CD4-positive, CD25-positive, alpha-beta regulatory T cell (primary cell): ENCODE measurements around the gene ANTXR2. TPM values are rescaled to one million over a fixed set of nuclear protein-coding genes. Genes with fewer than 3 reads are reported as not detected.
A peak's percentile ranks its signal among the peaks of the same experiment; 100 is the strongest.
"Not testable (repeated sequence)": the region's sequence is repeated elsewhere in the genome, so short reads cannot be mapped to it uniquely, and the experiment has no call there.

Experiments used
- ATAC-seq, 2 donors: fragments of 150-1000 bp; cut with Tn5 transposase; one replicate each; pipeline ENCODE4 v1.10.0; 2021; ENCODE audit warnings: low read depth in 2 of 2, moderate number of reproducible peaks in 2 of 2, moderate library complexity in 1 of 2
- DNase-seq, 3 donors: peaks; one replicate each; pipeline versions ENCODE4 v3.0.0 to v3.0.0-alpha.2; 2012 to 2022; ENCODE audit warnings: mixed read lengths in 1 of 3
- H3K27ac ChIP-seq: one replicate; pipeline ENCODE4 v1.7.0; 2013; ENCODE audit warnings: mild to moderate bottlenecking, low read length; ENCODE audit not compliant: insufficient read depth, poor library complexity, severe bottlenecking
- H3K27me3 ChIP-seq: one replicate; pipeline ENCODE4 v1.7.0; 2013; ENCODE audit warnings: low read length; ENCODE audit not compliant: control insufficient read depth, insufficient read depth
- H3K36me3 ChIP-seq: one replicate; pipeline ENCODE4 v1.7.0; 2013; ENCODE audit warnings: mild to moderate bottlenecking, low read length, moderate library complexity; ENCODE audit not compliant: control insufficient read depth, insufficient read depth
- H3K4me1 ChIP-seq: 2 replicates; pipeline ENCODE4 v1.7.0; 2013; ENCODE audit warnings: mild to moderate bottlenecking, low read length; ENCODE audit not compliant: insufficient read depth, control insufficient read depth, poor library complexity, severe bottlenecking
- H3K4me3 ChIP-seq: one replicate; pipeline ENCODE4 v1.7.0; 2013; ENCODE audit warnings: low read depth, mild to moderate bottlenecking, low read length, moderate library complexity
- H3K9me3 ChIP-seq, 2 experiments: 1 replicate in 1 of 2; 2 replicates in 1 of 2; pipeline ENCODE4 v1.7.0; 2013; ENCODE audit warnings: low read length in 2 of 2, mild to moderate bottlenecking in 1 of 2, moderate library complexity in 1 of 2; ENCODE audit not compliant: control insufficient read depth in 2 of 2
- H3K27ac Mint-ChIP-seq, 3 donors: one replicate each; pipeline ENCODE4 v1.8.0; 2020 to 2022; ENCODE audit warnings: mild to moderate bottlenecking in 3 of 3, mixed read lengths in 3 of 3, moderate library complexity in 2 of 3
- H3K27me3 Mint-ChIP-seq: one replicate; pipeline ENCODE4 v1.8.0; 2022; ENCODE audit warnings: mild to moderate bottlenecking, mixed read lengths
- H3K36me3 Mint-ChIP-seq: one replicate; pipeline ENCODE4 v1.8.0; 2020; ENCODE audit warnings: mixed read lengths
- H3K4me1 Mint-ChIP-seq, 4 donors: one replicate each; pipeline ENCODE4 v1.8.0; 2020 to 2022; ENCODE audit warnings: mixed read lengths in 4 of 4, mild to moderate bottlenecking in 1 of 4
- H3K4me3 Mint-ChIP-seq, 4 donors: one replicate each; pipeline ENCODE4 v1.8.0; 2020 to 2022; ENCODE audit warnings: mild to moderate bottlenecking in 4 of 4, mixed read lengths in 4 of 4, moderate library complexity in 3 of 4
- H3K9me3 Mint-ChIP-seq, 7 donors: one replicate each; pipeline ENCODE4 v1.8.0; 2020 to 2022; ENCODE audit warnings: mixed read lengths in 7 of 7, mild to moderate bottlenecking in 3 of 7, moderate library complexity in 2 of 7
- polyA plus RNA-seq, 4 donors: library from polyadenylated mRNA; unstranded; fragments of 300-500 nt; fragmentation: Illumina TruSeq; gene quantifications; one replicate each; pipeline ENCODE4 v1.2.3, GENCODE V29; 2021
- total RNA-seq: library from RNA; stranded (reverse); gene quantifications from one replicate; pipeline ENCODE4 v1.2.3, GENCODE V29; 2022

Gene ANTXR2
- total and polyA plus RNA-seq, 5 donors from 2014 or later, result 66.4 to 117 (median 70.2) TPM

DNA sequence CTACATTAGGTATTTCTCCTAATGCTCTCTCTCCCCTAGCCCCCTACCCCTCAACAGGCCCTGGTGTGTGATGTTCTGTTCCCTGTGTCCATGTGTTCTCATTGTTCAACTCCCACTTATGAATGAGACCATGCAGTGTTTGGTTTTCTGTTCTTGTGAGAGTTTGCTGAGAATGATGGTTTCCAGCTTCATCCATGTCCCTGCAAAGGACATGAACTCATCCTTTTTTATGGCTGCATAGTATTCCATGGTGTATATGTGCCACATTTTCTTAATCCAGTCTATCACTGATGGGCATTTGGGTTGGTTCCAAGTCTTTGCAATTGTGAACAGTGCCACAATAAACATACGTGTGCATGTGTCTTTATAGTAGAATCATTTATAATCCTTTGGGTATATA lies 184.0 kb downstream of the ANTXR2 start:
- not testable (repeated sequence) for H3K27me3 ChIP-seq, H3K27ac Mint-ChIP-seq, H3K36me3 Mint-ChIP-seq, H3K4me3 Mint-ChIP-seq, H3K4me1 Mint-ChIP-seq, ATAC-seq, H3K4me1 ChIP-seq, H3K4me3 ChIP-seq, H3K27ac ChIP-seq, H3K9me3 Mint-ChIP-seq, DNase-seq, H3K9me3 ChIP-seq, H3K36me3 ChIP-seq
- H3K27me3 Mint-ChIP-seq, result peaks cover 17% of the 10 kb centered on the region

DNA sequence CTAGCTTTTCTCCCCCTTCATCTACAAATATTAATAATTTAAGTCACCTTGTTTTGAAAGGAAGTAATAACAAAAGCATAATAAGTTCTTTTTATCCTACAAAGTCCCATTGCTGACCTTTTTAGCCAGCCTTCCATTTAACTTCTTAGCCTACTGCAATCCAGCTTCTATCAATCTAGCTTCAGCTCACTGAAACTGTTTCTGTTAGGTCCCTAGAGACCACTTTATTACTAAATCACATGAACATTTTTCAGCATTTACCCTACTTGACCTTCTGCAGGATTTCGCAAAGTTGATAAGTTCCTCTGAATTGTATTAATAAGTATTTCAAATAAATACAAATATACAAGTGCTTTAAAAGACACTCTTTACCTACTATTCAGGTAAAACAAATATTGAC lies 186.5 kb downstream of the ANTXR2 start:
- DNase-seq, result no peak
- Histone ChIP-seq H3K36me3 (no peaks in the 10 kb centered on the region), H3K27me3 (no peaks in the 10 kb centered on the region), H3K4me3 (no peak overlapping the region), H3K27ac (no peak overlapping the region), H3K4me1 (no peaks in the 10 kb centered on the region), H3K9me3 (no peaks in the 10 kb centered on the region)
- Mint-ChIP-seq H3K4me1 (no peaks in the 10 kb centered on the region), H3K4me3 (no peak overlapping the region), H3K27me3 (peaks cover 9% of the 10 kb centered on the region), H3K36me3 (no peaks in the 10 kb centered on the region), H3K27ac (no peak overlapping the region), H3K9me3 (peaks cover 0 to 8% (median 0%) of the 10 kb centered on the region in 7 donors)
- ATAC-seq, result no peak

DNA sequence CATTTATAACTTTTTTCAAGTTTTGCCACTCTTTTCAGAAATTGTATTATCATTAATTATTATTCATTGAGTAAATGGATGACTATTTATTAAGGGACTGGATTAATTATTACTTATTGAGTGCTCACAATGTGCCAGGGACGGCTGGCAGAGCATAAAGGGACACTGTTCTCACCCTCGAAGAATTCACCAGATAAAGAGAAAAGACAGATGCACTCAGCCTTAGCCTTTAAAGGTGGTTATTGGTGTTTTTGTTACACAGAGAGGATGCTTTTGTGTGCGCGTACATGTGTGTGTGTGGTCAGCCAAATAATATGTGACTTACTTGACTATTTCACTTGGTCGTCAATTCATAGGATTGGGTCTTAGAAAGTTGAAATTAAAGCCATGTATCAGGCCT lies 187.0 kb downstream of the ANTXR2 start:
- H3K27me3 ChIP-seq, result no peaks in the 10 kb centered on the region
- no peaks in the 10 kb centered on the region for H3K36me3 ChIP-seq
- no peak for DNase-seq
- Mint-ChIP-seq H3K27me3 (peaks cover 9% of the 10 kb centered on the region), H3K4me1 (no peaks in the 10 kb centered on the region), H3K9me3 (peaks cover 0 to 8% (median 0%) of the 10 kb centered on the region in 7 donors), H3K4me3 (no peak overlapping the region), H3K27ac (no peak overlapping the region), H3K36me3 (no peaks in the 10 kb centered on the region)
- H3K27ac ChIP-seq, result no peak overlapping the region
- no peaks in the 10 kb centered on the region for H3K4me1 ChIP-seq
- ATAC-seq, result no peak
- H3K4me3 ChIP-seq, result no peak overlapping the region
- no peaks in the 10 kb centered on the region for H3K9me3 ChIP-seq

DNA sequence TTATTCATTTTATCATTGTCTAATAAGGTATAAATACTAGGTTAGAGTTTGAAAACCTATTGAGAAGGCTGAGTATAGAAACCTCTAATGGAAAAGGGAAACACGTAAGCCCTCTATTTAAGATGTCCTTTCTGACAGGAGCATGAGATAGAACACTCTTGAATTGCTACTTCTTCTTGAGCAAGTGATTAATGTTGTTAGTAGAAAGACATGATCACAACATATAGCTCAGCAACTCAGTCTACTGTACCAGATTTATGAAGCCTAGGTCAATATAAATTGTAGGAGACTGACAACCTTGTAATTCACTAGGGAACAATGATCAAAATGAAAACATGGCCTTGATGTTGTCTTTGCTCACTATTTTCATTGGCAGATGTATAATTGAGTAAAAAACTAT lies 189.7 kb downstream of the ANTXR2 start:
- Histone ChIP-seq H3K4me1 (no peaks in the 10 kb centered on the region), H3K4me3 (no peak overlapping the region), H3K27me3 (peaks cover 4% of the 10 kb centered on the region), H3K27ac (no peak overlapping the region), H3K36me3 (no peaks in the 10 kb centered on the region), H3K9me3 (peaks cover under 1 to 2% of the 10 kb centered on the region in 2 experiments)
- H3K36me3 Mint-ChIP-seq, result no peaks in the 10 kb centered on the region
- no peak overlapping the region for H3K27ac Mint-ChIP-seq
- H3K4me3 Mint-ChIP-seq, result no peak overlapping the region
- ATAC-seq, result no peak
- H3K4me1 Mint-ChIP-seq, result no peaks in the 10 kb centered on the region
- peaks cover 4% of the 10 kb centered on the region for H3K27me3 Mint-ChIP-seq
- peaks cover 0 to 3% (median 0%) of the 10 kb centered on the region in 7 donors for H3K9me3 Mint-ChIP-seq
- no peak for DNase-seq

DNA sequence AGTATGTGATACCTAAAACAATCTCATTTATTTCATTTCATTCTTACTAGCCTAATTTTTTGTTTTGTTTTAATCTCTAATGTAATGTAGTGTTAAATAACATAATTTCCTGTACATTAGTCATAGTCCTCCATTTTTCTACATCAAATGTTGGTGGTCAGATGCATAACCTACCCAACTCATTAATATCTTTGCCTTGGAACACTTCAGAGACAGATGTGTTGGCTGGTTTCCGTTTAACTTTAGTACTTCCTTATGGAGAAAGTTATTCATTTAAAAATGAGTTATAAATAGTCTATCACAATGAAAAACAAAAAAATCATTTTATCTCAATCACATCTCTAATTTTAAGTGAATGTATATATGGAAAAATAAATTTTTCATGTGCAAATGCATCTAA lies 190.2 kb downstream of the ANTXR2 start:
- no peak overlapping the region for H3K27ac Mint-ChIP-seq
- Histone ChIP-seq H3K4me1 (no peaks in the 10 kb centered on the region), H3K27me3 (peaks cover 4% of the 10 kb centered on the region), H3K36me3 (no peaks in the 10 kb centered on the region), H3K27ac (no peak overlapping the region), H3K4me3 (no peak overlapping the region), H3K9me3 (peaks cover 3 to 6% of the 10 kb centered on the region in 2 experiments)
- ATAC-seq (no peak), DNase-seq (no peak)
- H3K27me3 Mint-ChIP-seq, result peaks cover 4% of the 10 kb centered on the region
- H3K36me3 Mint-ChIP-seq, result no peaks in the 10 kb centered on the region
- no peak overlapping the region for H3K4me3 Mint-ChIP-seq
- H3K9me3 Mint-ChIP-seq, result peaks cover 0 to 7% (median 2%) of the 10 kb centered on the region in 7 donors
- no peaks in the 10 kb centered on the region for H3K4me1 Mint-ChIP-seq

DNA sequence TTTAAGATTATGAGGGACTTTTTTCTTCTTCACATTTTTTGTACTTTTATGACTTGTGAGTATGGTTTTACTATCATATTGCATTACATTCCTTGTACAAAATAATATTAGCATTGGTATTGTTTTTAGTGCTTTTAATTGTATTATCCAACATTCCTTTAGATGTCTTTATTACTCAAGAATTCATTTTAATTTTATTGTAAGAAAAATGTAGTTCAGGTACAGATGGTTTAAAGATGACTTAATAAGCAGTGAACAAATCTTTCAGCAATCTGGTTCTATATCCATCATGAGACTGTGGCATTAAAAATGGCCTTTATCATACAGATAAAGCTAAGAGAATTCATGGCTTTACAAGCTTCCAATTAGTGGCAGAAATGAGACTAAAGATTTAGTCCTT lies 191.6 kb downstream of the ANTXR2 start:
- peaks cover 1% of the 10 kb centered on the region for H3K27me3 Mint-ChIP-seq
- Histone ChIP-seq H3K36me3 (no peaks in the 10 kb centered on the region), H3K27ac (no peak overlapping the region), H3K27me3 (peaks cover 4% of the 10 kb centered on the region), H3K9me3 (peaks cover 3 to 6% of the 10 kb centered on the region in 2 experiments), H3K4me1 (no peaks in the 10 kb centered on the region), H3K4me3 (no peak overlapping the region)
- DNase-seq (no peak), ATAC-seq (no peak)
- no peaks in the 10 kb centered on the region for H3K36me3 Mint-ChIP-seq
- peaks cover 0 to 10% (median 3%) of the 10 kb centered on the region in 7 donors for H3K9me3 Mint-ChIP-seq
- no peaks in the 10 kb centered on the region for H3K4me1 Mint-ChIP-seq
- H3K27ac Mint-ChIP-seq, result no peak overlapping the region
- H3K4me3 Mint-ChIP-seq, result no peak overlapping the region

DNA sequence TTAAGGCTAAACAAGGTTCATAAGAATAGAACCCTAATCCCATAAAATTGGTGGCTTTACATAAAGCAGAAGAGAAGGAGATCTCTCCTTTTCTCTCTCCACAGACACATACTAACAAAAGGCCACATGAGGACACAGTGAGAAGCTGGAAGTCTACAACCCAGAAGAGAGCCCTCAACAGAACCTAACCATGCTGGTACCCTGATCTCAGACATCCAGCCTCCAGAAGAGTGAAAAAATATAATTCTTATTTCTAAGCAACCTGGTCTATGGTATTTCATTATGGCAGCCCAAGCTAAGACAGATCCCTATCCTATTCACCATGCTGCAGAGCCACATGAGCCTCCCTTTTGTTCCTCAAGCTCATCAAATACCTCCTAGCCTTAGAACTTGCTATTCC lies 195.5 kb downstream of the ANTXR2 start:
- H3K27ac Mint-ChIP-seq, result no peak overlapping the region
- Histone ChIP-seq H3K36me3 (no peaks in the 10 kb centered on the region), H3K27ac (no peak overlapping the region), H3K4me3 (no peak overlapping the region), H3K4me1 (no peaks in the 10 kb centered on the region), H3K9me3 (peaks cover 3 to 6% of the 10 kb centered on the region in 2 experiments), H3K27me3 (peaks cover 4% of the 10 kb centered on the region)
- H3K9me3 Mint-ChIP-seq, result peaks cover 0 to 10% (median 4%) of the 10 kb centered on the region in 7 donors
- no peak for DNase-seq
- H3K27me3 Mint-ChIP-seq, result no peaks in the 10 kb centered on the region
- H3K4me3 Mint-ChIP-seq, result no peak overlapping the region
- H3K36me3 Mint-ChIP-seq, result no peaks in the 10 kb centered on the region
- no peaks in the 10 kb centered on the region for H3K4me1 Mint-ChIP-seq
- no peak for ATAC-seq

DNA sequence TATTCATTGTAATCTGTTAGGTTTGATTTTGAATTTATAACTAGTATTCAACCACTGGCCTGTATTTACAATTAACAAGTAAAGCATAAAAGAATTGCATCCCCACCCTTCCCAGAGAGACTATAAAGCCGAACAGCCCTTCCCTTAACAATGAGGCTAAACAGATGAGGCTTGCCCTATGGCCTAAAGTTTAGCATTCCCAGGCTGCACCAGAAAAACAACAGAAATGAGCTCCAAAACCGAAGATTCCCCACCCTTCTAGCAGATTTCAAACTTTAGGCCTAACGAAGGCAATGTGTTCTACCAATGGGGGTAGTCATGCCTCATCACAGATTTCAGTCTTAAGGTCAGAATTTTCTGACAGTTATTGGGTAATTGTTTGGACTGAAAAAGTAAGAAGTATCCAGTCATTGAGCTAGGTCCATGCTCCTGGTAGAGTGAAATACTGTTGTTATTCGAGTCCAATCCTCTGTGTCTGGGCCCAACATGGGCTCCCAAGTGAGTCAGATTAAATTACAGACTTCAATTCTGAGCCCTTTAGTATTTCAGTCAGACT lies 197.6 kb downstream of the ANTXR2 start:
- Histone ChIP-seq H3K36me3 (no peaks in the 10 kb centered on the region), H3K9me3 (peaks cover 3 to 6% of the 10 kb centered on the region in 2 experiments), H3K27ac (no peak overlapping the region), H3K27me3 (peaks cover under 1% of the 10 kb centered on the region), H3K4me3 (no peak overlapping the region), H3K4me1 (no peaks in the 10 kb centered on the region)
- Mint-ChIP-seq H3K4me1 (no peaks in the 10 kb centered on the region), H3K27me3 (no peaks in the 10 kb centered on the region), H3K9me3 (peaks cover 0 to 10% (median 4%) of the 10 kb centered on the region in 7 donors), H3K36me3 (no peaks in the 10 kb centered on the region), H3K4me3 (no peak overlapping the region), H3K27ac (peak overlapping the region in 1 of 3 donors; percentile 22)
- no peak for ATAC-seq
- no peak for DNase-seq
